HG03103 (cell line): ENCODE measurements around the gene IER3IP1.
"Not testable (repeated sequence)": the region's sequence is repeated elsewhere in the genome, so short reads cannot be mapped to it uniquely, and the experiment has no call there.

Source experiments
- ATAC-seq: cut with Tn5 transposase; IDR thresholded peaks from one replicate; pipeline ENCODE4 v1.9.1; 2021; ENCODE audit warnings: low read depth; ENCODE audit not compliant: unreplicated experiment

IER3IP1 gene

GRCh38 chr18:47163241-47163640 is 12.9 kb downstream of the IER3IP1 start:
- peak; percentile 62 for ATAC-seq

DNA sequence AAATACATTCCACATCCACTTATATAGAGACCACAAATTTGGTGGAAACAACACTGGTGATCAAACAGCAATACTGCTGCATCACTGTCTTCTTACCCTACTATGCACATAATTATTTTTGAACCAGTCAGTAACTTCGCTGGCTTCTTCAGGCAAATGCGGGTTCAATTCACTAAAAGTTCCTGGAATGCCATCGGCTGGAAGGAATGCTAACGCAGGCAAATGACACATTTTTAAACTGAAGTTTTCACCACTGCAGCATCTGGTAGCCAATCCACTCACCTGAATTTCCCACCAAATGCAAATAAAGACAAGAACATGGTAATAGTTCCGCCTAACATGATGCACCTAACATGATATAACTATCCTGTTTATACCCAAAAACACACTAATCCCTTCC is 15.9 kb downstream of the IER3IP1 start:
- no peak for ATAC-seq

DNA sequence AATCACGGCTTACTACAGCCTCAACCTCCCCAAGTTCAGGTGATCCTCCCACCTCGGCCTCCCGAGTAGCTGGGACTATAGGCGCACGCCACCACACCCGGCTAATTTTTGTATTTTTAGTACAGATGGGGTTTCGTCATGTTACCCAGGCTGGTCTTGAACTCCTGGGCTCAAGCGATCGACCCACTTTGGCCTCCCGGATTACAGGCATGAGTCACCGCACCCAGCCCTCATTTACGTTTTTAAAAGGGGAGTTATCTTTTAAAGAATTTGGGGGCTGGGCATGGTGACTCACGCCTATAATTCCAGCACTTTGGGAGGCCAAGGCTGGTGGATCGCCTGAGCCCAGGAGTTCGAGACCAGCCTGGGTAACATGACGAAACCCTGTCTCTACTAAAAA is 17.8 kb downstream of the IER3IP1 start:
- not testable (repeated sequence) for ATAC-seq

DNA sequence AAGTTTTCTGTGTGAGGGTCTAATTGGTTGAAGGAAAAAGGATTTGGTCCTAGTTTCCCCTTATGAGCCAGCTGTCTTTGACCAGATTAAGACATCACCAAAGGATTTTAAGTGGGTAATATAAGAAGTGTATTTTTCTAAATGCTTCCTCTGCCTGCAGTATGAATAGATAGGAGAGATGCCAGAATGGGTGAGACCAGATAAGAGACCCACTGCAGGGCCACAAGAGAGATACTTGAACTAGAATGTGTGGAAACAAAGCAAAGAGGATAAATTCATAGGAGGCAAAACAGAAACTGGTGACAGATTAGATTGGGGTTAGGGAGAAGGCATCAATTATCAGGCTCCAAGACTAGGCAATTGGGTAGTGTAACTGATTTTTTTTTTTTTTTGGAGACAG is 24.7 kb downstream of the IER3IP1 start:
- no peak for ATAC-seq

DNA sequence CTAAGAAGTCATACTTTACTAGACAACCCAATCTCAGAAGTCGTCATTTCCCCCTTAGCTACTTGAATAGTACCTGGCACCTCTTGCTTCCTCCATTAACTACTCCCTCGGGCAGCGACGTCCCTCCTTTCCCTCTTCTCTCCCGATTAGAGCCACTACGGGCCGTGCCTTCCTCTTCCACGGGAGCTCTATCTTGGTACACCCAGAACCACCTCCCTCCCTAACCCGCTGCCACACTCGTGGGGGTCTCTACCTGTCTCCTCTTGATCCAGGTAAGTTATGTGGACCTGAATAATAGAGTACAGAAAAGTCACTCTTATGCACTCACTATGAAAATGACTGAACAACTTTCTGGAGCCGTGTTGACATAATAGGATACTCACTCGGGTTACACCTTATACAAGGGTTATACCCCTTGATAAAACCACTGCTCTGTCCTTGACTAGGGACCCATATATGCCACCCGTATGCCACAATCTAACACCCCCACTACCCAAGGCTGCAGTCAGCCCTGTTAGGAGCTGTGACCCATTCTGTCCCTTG is 25.3 kb downstream of the IER3IP1 start:
- ATAC-seq, result peak; percentile 10

GRCh38 chr18:47150029-47150823 is 25.9 kb downstream of the IER3IP1 start, which contains the start of gene HDHD2:
Gene HDHD2 (minus strand): TSS chr18:47150500. CDS start chr18:47136439, 14,061 bp downstream.
- peak; percentile 87 for ATAC-seq

GRCh38 chr18:47149457-47150028 is 26.6 kb downstream of the IER3IP1 start:
- ATAC-seq, result no peak

DNA sequence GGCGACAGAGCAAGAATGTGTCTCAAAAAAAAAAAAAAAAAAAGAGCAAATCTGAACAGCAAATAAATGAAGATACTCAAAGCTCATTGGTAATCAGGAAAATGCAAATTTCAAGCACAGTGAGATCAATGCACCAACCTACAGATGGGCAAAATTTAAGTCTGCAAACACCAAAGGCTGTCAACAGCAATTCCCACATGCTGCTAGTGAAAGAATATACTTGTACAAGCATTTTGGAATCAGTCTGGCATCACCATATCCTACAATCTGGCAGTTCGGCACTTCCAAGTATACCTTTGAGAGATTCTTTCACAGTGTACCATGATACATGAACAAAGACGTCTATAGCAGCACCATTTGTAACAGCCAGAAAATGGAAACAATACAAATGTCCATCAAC is 30.0 kb downstream of the IER3IP1 start:
- ATAC-seq, result no peak

- ATAC-seq, result no peak
Measured at GRCh38 chr18:47143899-47144485, 32.2 kb downstream of the IER3IP1 start.

GRCh38 chr18:47143153-47143552 is 33.0 kb downstream of the IER3IP1 start:
- no peak for ATAC-seq

- no peak for ATAC-seq
Measured at GRCh38 chr18:47141289-47141688, 34.9 kb downstream of the IER3IP1 start.

GRCh38 chr18:47121146-47121545 is 55.0 kb downstream of the IER3IP1 start:
- ATAC-seq, result no peak

DNA sequence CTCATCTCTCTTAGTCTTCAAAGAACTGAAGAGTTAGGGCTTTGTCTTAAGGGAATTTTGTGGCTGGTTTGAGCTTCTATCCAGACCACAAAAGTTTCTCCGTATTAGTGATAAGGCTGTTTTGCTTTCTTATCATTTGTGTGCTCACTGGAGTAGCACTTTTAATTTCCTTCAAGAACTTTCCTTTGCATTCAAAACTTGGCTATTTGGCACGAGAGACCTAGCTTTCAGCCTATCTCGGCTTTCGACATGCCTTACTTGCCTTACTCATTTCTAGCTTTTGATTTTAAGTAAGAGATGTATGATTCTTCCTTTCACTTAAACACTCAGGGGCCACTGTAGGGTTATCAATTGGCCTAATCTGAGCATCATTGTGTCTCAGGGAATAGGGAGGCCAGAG is 55.7 kb downstream of the IER3IP1 start:
- ATAC-seq, result peak; percentile 90

GRCh38 chr18:47118981-47119380 is 57.2 kb downstream of the IER3IP1 start:
- ATAC-seq, result no peak

DNA sequence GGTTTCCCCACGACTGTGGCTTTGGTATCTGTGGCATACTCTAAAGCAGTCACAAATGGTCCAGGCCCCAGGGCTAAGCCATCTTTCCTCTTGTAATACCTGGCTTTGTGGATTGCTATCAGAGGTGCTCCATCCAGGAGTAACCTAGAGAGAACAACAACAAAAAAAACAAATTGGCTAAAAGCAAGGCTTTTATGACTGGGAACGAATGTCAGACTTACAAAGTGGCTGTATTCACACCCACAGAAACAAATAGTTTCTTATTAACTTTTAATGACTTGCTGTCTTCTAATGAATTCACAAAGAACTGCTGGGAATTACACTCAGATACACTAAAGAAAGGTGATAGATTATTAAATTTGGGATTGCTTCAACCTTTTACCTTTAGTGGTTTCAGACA is 61.0 kb downstream of the IER3IP1 start:
- ATAC-seq, result no peak

DNA sequence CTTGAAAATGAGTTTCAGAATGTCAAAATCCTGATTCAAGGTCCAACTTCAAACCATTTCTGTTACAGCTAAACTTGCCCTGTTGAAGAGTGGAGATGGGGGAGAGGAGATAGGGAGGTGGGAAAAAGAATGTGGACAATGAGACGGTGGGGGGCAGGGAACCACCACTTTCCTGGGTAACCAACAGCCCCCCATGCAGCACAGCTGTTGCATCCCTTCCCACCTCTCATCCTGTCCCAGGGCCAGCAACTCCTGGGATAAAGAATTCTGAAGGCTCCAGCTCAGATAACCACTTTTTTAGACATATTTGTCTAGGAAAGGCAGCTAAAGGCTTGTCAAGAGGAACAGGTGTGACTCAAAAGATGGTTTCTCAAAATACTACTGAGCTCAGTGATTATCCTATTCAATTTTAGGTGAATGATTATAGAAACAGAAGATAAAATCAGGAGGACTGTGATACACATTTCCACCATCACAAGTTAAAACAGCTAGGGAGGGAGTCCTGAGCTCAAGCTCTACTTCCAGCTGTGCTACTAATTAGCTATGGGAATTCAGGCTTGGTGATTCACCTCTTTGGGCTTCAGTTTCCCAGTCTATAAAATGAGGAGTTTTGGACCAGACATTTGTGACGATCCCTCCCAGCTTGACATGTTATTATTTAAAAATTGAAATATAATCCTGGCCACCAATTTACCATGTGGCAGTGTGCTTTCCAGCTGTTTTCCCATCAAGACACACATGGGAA is 62.2 kb downstream of the IER3IP1 start:
- no peak for ATAC-seq

- ATAC-seq, result no peak
Measured at GRCh38 chr18:47110492-47111274, 65.5 kb downstream of the IER3IP1 start.

DNA sequence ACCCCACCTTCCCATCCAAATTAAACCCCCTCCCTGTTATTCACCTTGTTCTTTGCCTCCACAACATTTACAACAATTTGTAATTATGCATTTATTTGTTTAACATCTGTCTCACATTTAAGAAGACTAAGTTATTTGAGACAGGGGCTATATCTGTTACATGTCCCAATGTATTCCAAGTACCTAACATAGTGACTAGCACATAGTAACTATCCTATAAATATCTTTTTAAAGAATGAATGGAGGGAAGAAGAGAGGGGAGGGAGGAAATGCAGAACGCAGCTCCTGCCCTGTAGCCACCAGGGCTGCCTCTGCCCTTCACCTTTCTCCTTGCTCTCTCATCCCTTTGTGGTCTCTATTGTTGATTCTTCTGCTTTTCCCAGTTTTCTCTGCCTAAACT is 66.4 kb downstream of the IER3IP1 start:
- ATAC-seq, result no peak

DNA sequence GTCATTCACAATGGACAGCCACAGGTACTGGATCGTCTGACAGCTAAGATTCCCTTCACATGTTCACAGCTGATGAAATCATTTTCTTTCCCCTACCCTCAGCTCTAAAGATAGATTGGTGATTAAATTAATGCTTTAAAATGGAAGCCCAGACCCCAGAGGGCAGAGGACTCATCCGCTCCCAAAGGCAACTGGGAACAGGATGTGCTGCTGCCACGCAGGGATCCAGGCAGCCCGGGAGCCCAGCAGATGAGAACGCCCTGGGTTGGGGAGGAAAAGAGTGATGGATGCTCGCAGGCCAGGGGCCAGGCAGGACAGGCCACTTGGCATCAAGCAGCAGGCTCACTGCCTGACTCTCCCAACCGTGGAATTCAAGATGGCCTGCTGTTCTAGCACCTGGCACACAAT is 67.2 kb downstream of the IER3IP1 start:
- ATAC-seq, result no peak

DNA sequence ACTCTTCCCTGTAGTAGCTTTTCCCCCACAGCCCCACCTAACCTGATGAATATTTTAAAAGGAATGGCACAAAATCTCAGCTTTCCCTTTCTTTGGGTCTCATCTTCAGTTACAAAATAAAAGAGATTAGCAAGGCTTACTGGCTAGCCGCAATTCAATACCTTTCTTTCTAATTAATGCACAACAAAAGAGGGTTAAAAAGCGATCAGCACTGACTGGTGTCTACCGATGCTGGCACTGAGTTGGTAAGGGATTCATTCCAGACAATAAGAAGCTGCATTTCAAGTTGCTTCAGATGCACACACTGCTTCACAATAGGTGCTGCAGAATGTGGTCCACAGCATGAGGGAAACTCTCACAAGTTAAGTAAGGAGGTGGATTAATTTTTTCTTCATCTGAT is 67.8 kb downstream of the IER3IP1 start:
- ATAC-seq, result no peak
